CD4-positive, alpha-beta T cell treated with Interleukin-1 beta for 1 hour (primary cell): ENCODE data around the gene PAQR7.

Experiments used
- DNase-seq, 2 donors: peaks; one replicate each; pipeline ENCODE4 v3.0.0-alpha.2; 2020 to 2022

PAQR7 gene

GRCh38 chr1:25875154-25875855 lies at the start of gene PAQR7:
Gene PAQR7, minus strand, starts transcription at chr1:25875708. Its CDS starts 11,869 bp downstream, at chr1:25863839.
- DNase-seq, result peak; percentile 63 to 64

DNA sequence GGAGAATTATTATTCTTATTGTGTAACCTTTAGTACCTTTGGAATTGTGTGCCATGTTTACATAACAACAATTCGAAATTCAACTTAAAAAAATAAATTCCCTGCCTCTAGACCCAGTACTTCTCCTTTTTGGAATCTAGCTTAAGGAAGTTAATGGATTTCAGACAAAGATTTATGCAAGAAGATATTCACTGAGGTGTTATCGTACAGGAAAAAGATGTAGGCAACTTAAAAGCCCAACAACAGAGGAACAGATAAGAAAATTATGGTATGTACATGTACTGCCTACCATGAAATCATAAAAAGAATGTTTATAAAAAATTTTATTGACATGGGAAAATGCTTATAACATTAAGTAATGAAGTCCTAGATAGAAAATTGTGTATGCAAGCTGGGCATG lies 48.9 kb upstream of the PAQR7 start:
- DNase-seq, result no peak

DNA sequence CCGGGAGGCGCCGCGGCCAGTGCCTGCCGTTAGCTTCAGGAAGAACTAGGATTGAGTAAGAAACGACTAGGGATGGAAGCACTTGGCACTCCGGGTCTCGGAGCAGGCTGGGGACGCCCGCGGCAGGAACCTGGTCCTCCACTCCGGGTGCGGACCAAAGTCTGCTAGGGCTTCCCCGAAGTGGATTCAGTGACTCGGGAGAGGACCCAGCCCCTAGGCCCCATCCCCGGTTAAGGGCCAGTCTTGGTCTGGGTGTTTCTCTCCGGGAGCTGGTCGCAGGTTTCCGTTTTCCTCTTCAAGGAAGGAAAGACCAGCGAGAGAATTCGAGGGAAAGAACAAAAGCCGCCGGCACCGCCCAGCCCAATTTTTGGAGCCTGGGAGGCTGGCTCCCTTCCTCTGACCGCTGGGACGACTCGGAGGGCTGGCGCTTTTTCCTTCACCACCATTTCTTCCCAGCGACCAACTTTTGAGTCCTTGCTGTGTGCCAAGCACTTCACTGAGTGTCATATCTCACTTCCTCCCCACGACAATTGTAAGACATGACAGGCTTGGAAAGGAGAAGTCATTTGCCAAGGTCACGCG lies 47.6 kb upstream of the PAQR7 start:
- DNase-seq, result peak in 1 of 2 donors; percentile 11

GRCh38 chr1:25922056-25922970 lies 46.8 kb upstream of the PAQR7 start:
- peak; percentile 44 to 55 for DNase-seq

DNA sequence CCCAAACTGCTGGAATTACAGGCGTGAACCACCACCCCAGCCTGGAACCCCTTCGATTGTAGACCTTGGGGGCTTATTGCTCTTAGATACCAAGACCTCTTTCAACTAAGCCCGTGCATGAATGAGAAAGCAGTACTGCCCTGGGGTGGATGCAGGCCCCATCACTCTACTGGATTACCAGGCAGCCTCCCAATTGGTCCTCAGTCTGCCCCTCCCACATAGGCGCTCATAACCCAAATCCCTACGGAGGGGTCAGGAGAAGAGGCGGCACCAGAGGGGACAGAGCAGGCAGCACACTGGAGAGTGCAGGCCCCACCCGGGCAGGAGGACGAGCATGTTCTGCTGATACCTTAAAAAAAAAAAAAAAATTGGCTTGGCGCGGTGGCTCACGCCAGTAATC lies 43.1 kb upstream of the PAQR7 start:
- DNase-seq, result no peak

DNA sequence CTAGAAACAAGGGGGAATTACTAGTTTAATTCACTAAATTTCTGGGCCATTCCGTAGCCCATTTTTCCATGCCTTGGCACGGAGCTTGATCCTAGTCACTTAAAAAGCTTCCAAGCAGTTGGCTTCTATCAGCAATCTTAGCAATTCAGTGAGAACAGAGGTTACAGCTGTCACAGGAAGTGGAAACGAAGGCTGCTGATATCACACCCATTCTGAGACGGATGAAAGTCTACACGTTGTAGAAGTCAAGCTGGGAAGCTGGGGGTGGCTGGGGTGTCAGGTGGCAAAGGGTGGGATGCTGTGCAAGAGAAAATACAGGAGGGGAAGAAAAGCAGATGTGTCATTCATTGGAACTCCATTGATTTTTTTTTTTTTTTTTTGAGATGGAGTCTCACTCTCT lies 42.5 kb upstream of the PAQR7 start:
- peak in 1 of 2 donors; percentile 22 for DNase-seq

GRCh38 chr1:25916460-25916859 lies 41.0 kb upstream of the PAQR7 start:
- no peak for DNase-seq

- DNase-seq, result no peak
Measured at GRCh38 chr1:25914074-25914995, 38.8 kb upstream of the PAQR7 start.

- DNase-seq, result no peak
Measured at GRCh38 chr1:25913206-25913605, 37.7 kb upstream of the PAQR7 start.

DNA sequence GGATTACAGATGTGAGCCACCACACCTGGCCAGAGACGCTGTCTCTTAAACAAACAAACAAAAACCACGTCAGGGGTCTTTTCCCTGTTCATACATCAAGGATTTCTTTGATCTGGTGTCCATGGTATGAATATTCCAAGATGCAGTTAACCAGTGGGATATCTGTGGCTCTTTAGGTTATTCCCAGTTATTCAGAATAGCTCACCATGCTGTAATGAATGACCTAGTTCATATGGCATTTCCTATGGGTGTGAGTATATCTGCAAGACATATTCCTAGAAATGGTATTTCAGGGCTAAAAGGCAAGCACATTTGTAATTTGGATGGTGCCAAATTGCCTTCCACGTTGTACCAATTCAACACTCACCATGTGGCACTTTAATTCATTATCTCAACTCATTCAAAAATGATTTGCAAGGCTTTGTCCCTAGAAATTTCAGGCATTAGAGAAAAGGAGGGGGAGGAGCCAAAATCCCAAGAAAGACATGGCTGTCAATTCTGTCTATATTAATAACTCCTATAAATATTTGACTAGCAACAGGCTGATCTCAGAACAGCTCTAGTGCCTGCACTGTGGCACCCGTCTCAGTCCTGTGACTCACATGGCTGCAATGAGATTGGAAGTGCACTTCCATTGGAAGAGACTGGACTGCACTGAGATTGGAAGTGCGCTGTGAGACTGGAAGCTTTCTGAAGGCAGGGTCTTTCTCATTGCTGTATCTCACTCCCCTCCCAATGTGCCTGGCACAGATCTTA lies 36.7 kb upstream of the PAQR7 start:
- no peak for DNase-seq

GRCh38 chr1:25911162-25911561 lies 35.7 kb upstream of the PAQR7 start:
- DNase-seq, result no peak

GRCh38 chr1:25909040-25909439 lies 33.5 kb upstream of the PAQR7 start:
- DNase-seq, result no peak

DNA sequence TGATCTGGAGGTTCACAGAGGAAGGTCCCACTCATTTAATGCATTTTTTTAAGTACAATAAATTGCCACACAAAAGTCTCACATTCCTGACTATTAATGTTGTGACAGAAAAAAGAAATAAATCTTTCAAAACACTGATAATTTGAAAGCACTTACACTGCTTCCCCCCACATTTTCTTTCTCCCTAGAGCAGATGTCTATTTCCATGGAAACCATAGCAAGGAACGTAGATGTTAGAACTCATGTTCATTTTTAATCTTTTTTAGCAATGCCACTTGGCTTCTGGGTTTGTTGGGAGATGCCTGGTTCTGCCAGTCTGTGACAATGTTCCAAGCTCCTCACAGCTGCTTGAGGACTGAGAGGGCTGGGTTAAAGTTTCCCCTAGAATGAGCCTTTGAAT lies 32.7 kb upstream of the PAQR7 start:
- DNase-seq, result no peak

GRCh38 chr1:25907601-25908000 lies 32.1 kb upstream of the PAQR7 start:
- no peak for DNase-seq

DNA sequence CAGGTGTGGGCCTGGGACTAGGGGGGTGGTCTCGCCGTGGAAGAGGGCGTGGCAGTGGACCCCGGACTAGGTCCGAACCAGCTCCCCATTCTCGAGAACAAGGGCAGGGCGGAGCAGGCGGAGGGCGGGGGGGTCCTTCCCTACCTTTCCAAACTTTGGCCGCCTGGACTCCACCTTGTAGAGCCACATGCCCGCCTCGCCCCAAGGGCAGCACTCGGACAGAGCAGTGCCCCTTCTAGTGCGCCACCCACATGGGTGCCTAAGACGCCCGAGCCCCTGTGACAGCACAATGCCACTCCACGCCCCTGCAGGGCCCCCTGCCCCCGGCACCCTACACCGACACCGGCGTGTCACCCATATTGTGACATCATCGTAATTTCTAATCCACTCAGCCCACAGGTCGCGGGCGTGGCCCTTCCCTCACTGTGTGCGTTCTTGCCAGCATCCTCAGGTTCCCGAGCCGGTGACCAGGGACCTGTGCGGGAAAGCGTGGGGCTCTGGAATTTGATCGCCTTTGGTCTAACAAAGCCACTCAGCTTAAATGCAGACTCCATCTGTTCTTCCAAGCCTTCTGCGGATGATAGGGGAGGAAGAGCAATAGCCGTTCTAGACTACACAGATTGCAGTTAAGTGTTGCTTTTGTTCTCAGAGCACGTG lies 31.3 kb upstream of the PAQR7 start:
- peak; percentile 26 to 38 for DNase-seq

GRCh38 chr1:25905680-25906643 lies 30.5 kb upstream of the PAQR7 start, which contains the start of gene STMN1:
Gene STMN1, minus strand, starts transcription at chr1:25906419. Its CDS starts 1,743 bp downstream, at chr1:25904676.
- peak; percentile 90 for DNase-seq

- peak; percentile 92 to 93 for DNase-seq
Measured at GRCh38 chr1:25904943-25905679, 29.6 kb upstream of the PAQR7 start.

DNA sequence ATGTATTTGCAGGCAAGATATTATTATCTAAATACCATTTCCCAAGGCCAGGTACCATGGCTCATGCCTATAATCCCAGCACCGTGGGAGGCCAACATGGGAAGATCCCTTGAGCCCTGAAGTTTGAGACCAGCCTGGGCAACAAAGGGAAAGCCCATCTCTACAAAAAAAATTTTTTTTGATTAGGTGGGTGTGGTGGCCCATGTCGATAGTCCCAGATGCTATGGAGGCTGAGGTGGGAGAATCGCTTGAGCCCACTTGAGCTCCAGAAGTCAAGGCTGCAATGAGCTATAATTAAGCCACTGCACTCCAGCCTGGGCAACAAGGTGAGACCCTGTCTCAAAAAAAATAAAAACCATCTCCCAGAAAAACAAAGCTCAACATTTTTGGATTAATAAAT lies 28.5 kb upstream of the PAQR7 start:
- DNase-seq, result no peak

GRCh38 chr1:25902462-25902861 lies 27.0 kb upstream of the PAQR7 start:
- DNase-seq, result no peak
